Endothelial cell of umbilical vein (primary cell): ENCODE measurements around the gene PNPLA2. TPM values are rescaled to one million over a fixed set of nuclear protein-coding genes. Genes with fewer than 3 reads are reported as not detected.

Experiments
- BruUV-seq: library from RNA; stranded (reverse); fragments of 400-500 nt; replicated peaks from 2 replicates; lab custom pipeline; 2021; lab: Mats Ljungman, UMichigan
- CTCF ChIA-PET: fragments of 300-600, 350-600 bp; sonication (Branson Sonifier 250); formaldehyde crosslinking; loops from one replicate; lab custom pipeline; 2021; ENCODE audit warnings: antibody characterized with exemption, inconsistent platforms; lab: Charles Lee
- POLR2A ChIA-PET: fragments of 300-600, 350-600 bp; sonication (Branson Sonifier 250); formaldehyde crosslinking; loops from one replicate; lab custom pipeline; 2021; ENCODE audit warnings: antibody characterized with exemption, inconsistent platforms; lab: Charles Lee
- DNase-seq: peaks from one replicate; pipeline ENCODE4 v3.0.0-alpha.2; 2011; ENCODE audit warnings: low read depth, low spot score
- FAIRE-seq: peaks from 2 replicates; lab custom pipeline; 2011; peaks lifted over from hg19 to GRCh38; lab: Jason Lieb, UNC
- H2AFZ ChIP-seq: 2 replicates; pipeline ENCODE4 v1.6.0; 2012; ENCODE audit warnings: low read depth, low read length, control low read depth, inconsistent platforms
- H3K27ac ChIP-seq: 2 replicates; pipeline ENCODE4 v1.5.1; 2011; ENCODE audit warnings: low read depth, mild to moderate bottlenecking, control low read depth, low read length, moderate library complexity; ENCODE audit not compliant: insufficient read depth
- H3K27me3 ChIP-seq, 2 experiments: 2 replicates each; pipeline versions ENCODE4 v1.6.0 to v1.6.1; 2011; ENCODE audit warnings: low read length in 2 of 2, mixed read lengths in 1 of 2; ENCODE audit not compliant: control insufficient read depth in 2 of 2, insufficient read depth in 2 of 2
- H3K36me3 ChIP-seq, 2 experiments: 2 replicates in 1 of 2; 3 replicates in 1 of 2; pipeline ENCODE4 v1.5.1; 2011; ENCODE audit warnings: low read length in 2 of 2, mild to moderate bottlenecking in 1 of 2, moderate library complexity in 1 of 2; ENCODE audit not compliant: control insufficient read depth in 2 of 2, insufficient read depth in 2 of 2; ENCODE audit errors: extremely low read depth in 1 of 2
- H3K4me1 ChIP-seq: 3 replicates; pipeline ENCODE4 v1.5.1; 2011; ENCODE audit warnings: mild to moderate bottlenecking, low read length; ENCODE audit not compliant: control insufficient read depth, insufficient read depth; ENCODE audit errors: extremely low read depth
- H3K4me2 ChIP-seq: 2 replicates; pipeline ENCODE4 v1.6.1; 2011; ENCODE audit warnings: low read length, control low read depth, mixed read lengths; ENCODE audit not compliant: insufficient read depth
- H3K4me3 ChIP-seq, 3 experiments: fragments of 200-600 bp in 1 of 3; sonication (generic), shearing (Covaris generic) in 1 of 3; replicated peaks in 1 of 3; 2 replicates each; pipeline ENCODE4 v1.5.1; 2011 to 2016; ENCODE audit warnings: control low read depth in 3 of 3, low read length in 3 of 3, mild to moderate bottlenecking in 2 of 3, inconsistent platforms in 1 of 3, low read depth in 1 of 3, moderate library complexity in 1 of 3; ENCODE audit not compliant: insufficient read depth in 1 of 3
- H3K79me2 ChIP-seq: 2 replicates; pipeline ENCODE4 v1.6.0; 2012; ENCODE audit warnings: low read length, inconsistent platforms; ENCODE audit not compliant: control insufficient read depth, insufficient read depth
- H3K9ac ChIP-seq: replicated peaks from 2 replicates; pipeline ENCODE3; 2011; ENCODE audit warnings: low read length, control low read depth; ENCODE audit not compliant: insufficient read depth; ENCODE audit errors: extremely low read depth
- H3K9me1 ChIP-seq: replicated peaks from 3 replicates; pipeline ENCODE4 v1.6.0; 2011; ENCODE audit warnings: mild to moderate bottlenecking, low read length; ENCODE audit not compliant: control insufficient read depth, insufficient read depth; ENCODE audit errors: extremely low read depth
- H3K9me3 ChIP-seq: replicated peaks from 2 replicates; pipeline ENCODE4 v1.5.1; 2012; ENCODE audit warnings: low read length, inconsistent platforms; ENCODE audit not compliant: control insufficient read depth, insufficient read depth
- H4K20me1 ChIP-seq: replicated peaks from 2 replicates; pipeline ENCODE3; 2011; ENCODE audit warnings: mild to moderate bottlenecking, low read length; ENCODE audit not compliant: control insufficient read depth, insufficient read depth; ENCODE audit errors: extremely low read depth
- CTCF ChIP-seq, 2 donors: IDR thresholded peaks; 1 replicate in 1 of 2; 2 replicates in 1 of 2; pipeline ENCODE4 v1.5.1; 2011; ENCODE audit warnings: low read length in 2 of 2, mild to moderate bottlenecking in 2 of 2, moderate library complexity in 2 of 2, control low read depth in 1 of 2, inconsistent platforms in 1 of 2, low read depth in 1 of 2; ENCODE audit not compliant: insufficient read depth in 1 of 2; ENCODE audit errors: extremely low read depth in 1 of 2
- EZH2 ChIP-seq: IDR thresholded peaks from 2 replicates; pipeline ENCODE4 v1.6.1; 2012; ENCODE audit warnings: borderline replicate concordance, low read depth, mild to moderate bottlenecking, moderate library complexity, low read length, inconsistent platforms; ENCODE audit not compliant: severe bottlenecking
- FOS ChIP-seq: IDR thresholded peaks from 2 replicates; pipeline ENCODE4 v1.6.1; 2011; ENCODE audit warnings: mild to moderate bottlenecking, low read length, moderate library complexity, borderline replicate concordance; ENCODE audit not compliant: insufficient read depth
- GATA2 ChIP-seq: IDR thresholded peaks from 2 replicates; pipeline ENCODE4 v1.7.0; 2011; ENCODE audit warnings: low read depth, mild to moderate bottlenecking, moderate library complexity, mixed read lengths, low read length; ENCODE audit not compliant: insufficient read length, insufficient read depth
- JUN ChIP-seq: IDR thresholded peaks from 2 replicates; pipeline ENCODE4 v1.6.1; 2011; ENCODE audit warnings: borderline replicate concordance, low read depth; ENCODE audit not compliant: insufficient read length, insufficient read depth
- MAX ChIP-seq: IDR thresholded peaks from 2 replicates; pipeline ENCODE4 v1.6.1; 2011; ENCODE audit not compliant: insufficient read depth, insufficient read length
- MYC ChIP-seq: IDR thresholded peaks from one replicate; pipeline ENCODE4 v1.6.1; 2011; ENCODE audit warnings: mild to moderate bottlenecking, low read depth, low read length
- POLR2A ChIP-seq: IDR thresholded peaks from 2 replicates; pipeline ENCODE4 v1.6.1; 2012; ENCODE audit warnings: low read depth, mild to moderate bottlenecking, control low read depth, low read length
- POLR2AphosphoS5 ChIP-seq: IDR thresholded peaks from 2 replicates; pipeline ENCODE4 v1.6.1; 2012; ENCODE audit warnings: low read depth, mild to moderate bottlenecking, control low read depth, low read length, moderate library complexity; ENCODE audit not compliant: insufficient read depth
- dilution Hi-C: fragments of 300-500 bp; cut with MboI; formaldehyde crosslinking; loops from one replicate; pipeline ENCODE4 v1.15.0; 2019; ENCODE audit warnings: low sequenced_read_pairs; ENCODE audit not compliant: extremely low pct_ligation_motif_present
- intact Hi-C: fragments of 100-400 bp; cut with micrococcal nuclease; formaldehyde crosslinking; loops from one replicate; pipeline ENCODE4 v1.10.0; 2022
- polyA plus RNA-seq, 4 experiments: library from polyadenylated mRNA; depleted of rRNA in 3 of 4; stranded (reverse) in 3 of 4; unstranded in 1 of 4; fragments of >200 nt; gene quantifications; 2 replicates each; pipeline versions ENCODE4 v1.2.1 to v1.2.3, GENCODE V29; 2011 to 2012; ENCODE audit warnings: missing spikeins in 1 of 4
- total RNA-seq: library from RNA; stranded (reverse); gene quantifications from 2 replicates; pipeline ENCODE4 v1.2.3, GENCODE V29; 2021

The PNPLA2 gene
- total and polyA plus RNA-seq, 2 donors (not counting 3 experiments of a cell fraction or from before 2014, with no cell fraction given), result 73.1 to 75.6 TPM

- no peak overlapping the region for H3K4me3 ChIP-seq
- H3K4me1 ChIP-seq, result no peaks in the 10 kb centered on the region
- CTCF ChIA-PET, result no interaction called here
- no peaks in the 10 kb centered on the region for H3K9me1 ChIP-seq
- FAIRE-seq (no peak), DNase-seq (no peak)
- H2AFZ ChIP-seq, result no peak overlapping the region
- BruUV-seq, result no TSS peak
- no peak overlapping the region for H3K4me2 ChIP-seq
- no peaks in the 10 kb centered on the region for H3K79me2 ChIP-seq
- H4K20me1 ChIP-seq, result no peaks in the 10 kb centered on the region
- no peak for TF ChIP-seq POLR2AphosphoS5
- TF ChIP-seq GATA2, result no peak
- TF ChIP-seq MAX, result no peak
- no peak for TF ChIP-seq EZH2
- TF ChIP-seq CTCF (IDR thresholded peaks at IDR 0.05; ENCODE audit: extremely low read depth in 1 of 2, insufficient read depth in 1 of 2, low read depth in 1 of 2, low read length in 2 of 2), result no peak
- TF ChIP-seq MYC, result no peak
- TF ChIP-seq POLR2A, result no peak
- no peak for TF ChIP-seq JUN
- TF ChIP-seq FOS, result no peak
- dilution Hi-C loops, result no loop called here
- intact Hi-C loops, result no loop called here
- POLR2A ChIA-PET, result no interaction called here
- no peaks in the 10 kb centered on the region for H3K27me3 ChIP-seq
- no peak overlapping the region for H3K27ac ChIP-seq
- H3K9ac ChIP-seq, result no peak overlapping the region
- no peaks in the 10 kb centered on the region for H3K9me3 ChIP-seq
- peaks cover 0 to 11% of the 10 kb centered on the region in 2 experiments for H3K36me3 ChIP-seq
Observed at GRCh38 chr11:862081-862661, 43.5 kb downstream of the PNPLA2 start.
